Stimulated activated CD4-positive, alpha-beta T cell treated with anti-CD3 and anti-CD28 coated beads, Interleukin-4, amount 100 ng/mL, for 4 hours (primary cell): ENCODE data around the gene MRPL17.

Experiments used
- DNase-seq, 2 experiments: peaks; one replicate each; pipeline ENCODE4 v3.0.0-alpha.2; 2020

MRPL17 gene

GRCh38 chr11:6653656-6654055 is 29.5 kb downstream of the MRPL17 start:
- DNase-seq: no peak

GRCh38 chr11:6653097-6653496 is 30.0 kb downstream of the MRPL17 start:
- DNase-seq: no peak

- no peak for DNase-seq
Measured at GRCh38 chr11:6652182-6652581, 31.0 kb downstream of the MRPL17 start.

DNA sequence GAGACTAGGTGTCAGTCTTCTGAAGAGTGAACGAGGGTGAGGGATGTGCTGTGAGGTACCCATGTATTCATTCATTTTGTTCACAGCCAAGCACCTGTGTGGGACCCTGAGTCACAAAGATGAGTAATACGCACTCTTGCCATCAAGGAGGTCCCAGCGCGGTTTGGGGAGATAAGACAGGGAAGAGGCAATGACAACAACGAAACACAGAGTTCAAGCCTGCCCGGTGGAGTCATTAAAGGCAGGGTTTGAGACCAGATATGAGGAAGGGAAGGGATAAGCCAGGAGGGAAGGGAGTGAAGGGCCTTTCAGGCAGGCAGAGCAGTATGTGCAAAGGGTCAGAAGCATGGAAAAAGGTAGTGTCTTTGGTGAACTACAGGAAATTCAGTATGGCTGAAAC is 32.2 kb downstream of the MRPL17 start:
- peak; percentile 24 to 60 for DNase-seq

- no peak for DNase-seq
Measured at GRCh38 chr11:6650104-6650503, 33.0 kb downstream of the MRPL17 start.

DNA sequence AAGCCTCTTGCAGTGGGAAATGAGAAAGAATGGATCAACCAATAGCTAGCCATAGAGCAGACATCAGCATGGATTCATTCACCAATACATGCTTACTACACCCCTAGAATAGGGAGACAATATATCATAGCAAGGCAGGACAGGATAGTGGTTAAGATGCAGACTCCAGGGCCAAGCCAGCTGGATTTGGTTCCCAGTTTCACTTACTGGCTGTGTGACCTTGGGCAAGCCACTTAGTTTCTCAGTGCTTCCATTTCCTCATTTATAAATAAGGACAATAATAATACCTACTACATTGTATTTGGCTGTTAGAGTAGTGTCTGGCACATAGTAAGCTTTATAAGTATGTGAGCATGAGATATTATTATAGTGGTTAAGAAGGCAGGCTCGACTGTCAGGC is 34.6 kb downstream of the MRPL17 start:
- no peak for DNase-seq

DNA sequence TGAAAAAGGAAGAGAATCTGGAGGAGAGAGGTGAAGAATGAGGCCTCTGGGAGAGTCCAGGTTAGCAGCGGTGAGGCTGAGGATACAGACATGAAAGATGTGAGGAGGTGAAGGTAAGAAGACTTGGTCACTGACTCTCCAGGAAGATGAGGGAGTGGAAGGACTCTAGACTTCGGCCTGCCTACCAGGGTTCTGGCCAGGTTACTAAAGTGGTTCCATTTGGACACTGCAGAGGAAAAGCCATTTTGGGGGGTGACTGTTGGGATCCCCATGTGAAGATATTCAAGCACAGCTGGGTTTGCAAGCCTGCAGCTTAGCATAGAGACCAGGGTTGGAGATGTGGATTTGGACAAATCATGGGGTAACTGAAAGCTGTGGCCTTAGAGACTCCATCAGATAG is 35.3 kb downstream of the MRPL17 start:
- DNase-seq: no peak

DNA sequence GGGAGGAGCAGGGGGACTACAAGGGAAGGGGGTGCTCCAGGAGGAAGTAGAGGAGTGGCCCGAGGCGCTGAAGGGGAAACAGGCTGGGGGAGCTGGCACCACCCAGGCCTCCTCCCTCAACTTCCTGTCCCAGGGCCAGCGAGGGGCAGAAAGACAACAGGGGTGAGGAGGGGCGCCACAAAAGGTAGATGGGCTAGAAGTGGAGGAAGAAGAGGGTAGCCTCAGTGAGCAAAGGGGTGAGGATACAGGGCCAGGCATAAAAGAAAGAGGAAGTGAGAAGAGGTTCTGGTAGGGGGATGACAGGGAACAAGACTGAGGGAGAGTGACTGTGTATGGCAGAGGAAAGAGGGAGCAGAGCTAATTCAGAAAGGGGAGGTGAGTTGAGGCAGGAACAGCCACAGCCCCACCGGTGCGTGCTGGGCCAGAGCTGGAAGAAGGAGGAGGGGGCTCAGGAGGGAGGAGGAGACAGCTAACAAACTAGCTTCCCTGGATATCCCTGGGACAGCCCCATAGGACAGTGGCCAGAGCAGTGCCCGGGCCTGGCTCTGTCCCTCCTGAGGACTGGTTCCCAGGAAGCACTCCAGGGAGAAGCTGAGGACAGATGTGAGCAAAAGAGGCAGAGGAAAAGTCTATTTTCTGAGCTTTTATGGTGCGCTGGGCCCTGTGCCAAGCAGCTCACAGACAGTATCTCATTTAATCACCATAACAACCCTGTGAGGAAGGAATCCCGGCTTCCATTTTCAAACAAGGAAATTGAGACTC is 36.0 kb downstream of the MRPL17 start:
- DNase-seq: no peak

DNA sequence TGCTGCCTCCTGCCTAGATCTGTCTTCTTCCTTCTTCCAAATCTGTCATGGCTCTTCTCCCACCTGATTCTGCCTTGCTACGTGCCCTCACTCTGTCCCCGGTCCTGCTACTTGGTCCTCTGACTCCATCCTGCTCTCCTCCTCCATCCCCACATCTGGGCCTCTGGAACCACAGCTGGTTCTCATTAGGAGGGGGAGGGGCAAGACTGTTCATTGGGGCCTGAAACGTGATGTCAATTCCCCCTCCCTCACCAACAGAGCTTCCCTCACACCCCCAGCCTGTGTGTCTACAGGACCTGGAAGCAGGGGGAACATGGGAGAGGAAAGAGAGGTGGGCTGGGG is 36.6 kb downstream of the MRPL17 start:
- no peak for DNase-seq

DNA sequence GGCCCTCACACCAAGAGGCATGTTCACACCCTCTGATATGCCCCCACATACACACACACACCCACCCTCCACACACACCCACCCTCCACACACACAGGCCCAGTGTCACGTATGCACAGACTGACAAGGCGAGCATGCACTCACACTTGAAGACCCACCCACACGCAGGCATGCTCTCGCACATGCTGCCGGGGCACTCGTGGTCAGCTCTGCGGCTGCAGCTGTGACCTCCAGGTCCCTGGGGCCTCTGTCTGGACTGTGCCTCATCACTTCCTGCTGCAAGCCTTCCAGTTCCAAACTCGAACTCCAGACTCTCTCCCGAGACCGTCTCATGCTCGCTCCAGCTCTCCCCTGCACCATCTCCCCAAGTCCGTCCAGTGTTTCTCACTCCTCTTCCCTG is 37.1 kb downstream of the MRPL17 start:
- no peak for DNase-seq

DNA sequence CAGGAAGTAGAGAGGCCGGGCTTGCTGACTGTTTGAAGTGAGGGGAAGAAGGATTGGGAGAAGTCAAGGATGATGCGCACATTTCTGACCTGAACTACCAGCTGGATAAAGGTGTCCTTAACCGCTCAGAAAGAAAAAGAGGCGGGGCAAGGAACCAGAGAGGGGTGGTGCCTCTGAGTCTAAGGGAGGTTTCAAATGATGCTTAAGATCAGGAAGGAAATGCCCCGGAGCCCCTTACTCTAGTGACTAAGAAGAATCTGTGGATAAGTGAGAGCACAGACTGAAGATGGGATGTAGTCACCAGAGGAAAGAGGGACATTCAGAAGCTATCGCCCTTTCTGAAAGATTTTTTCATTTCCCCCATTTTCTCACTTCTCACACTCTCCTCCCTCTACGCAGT is 40.2 kb downstream of the MRPL17 start:
- no peak for DNase-seq

DNA sequence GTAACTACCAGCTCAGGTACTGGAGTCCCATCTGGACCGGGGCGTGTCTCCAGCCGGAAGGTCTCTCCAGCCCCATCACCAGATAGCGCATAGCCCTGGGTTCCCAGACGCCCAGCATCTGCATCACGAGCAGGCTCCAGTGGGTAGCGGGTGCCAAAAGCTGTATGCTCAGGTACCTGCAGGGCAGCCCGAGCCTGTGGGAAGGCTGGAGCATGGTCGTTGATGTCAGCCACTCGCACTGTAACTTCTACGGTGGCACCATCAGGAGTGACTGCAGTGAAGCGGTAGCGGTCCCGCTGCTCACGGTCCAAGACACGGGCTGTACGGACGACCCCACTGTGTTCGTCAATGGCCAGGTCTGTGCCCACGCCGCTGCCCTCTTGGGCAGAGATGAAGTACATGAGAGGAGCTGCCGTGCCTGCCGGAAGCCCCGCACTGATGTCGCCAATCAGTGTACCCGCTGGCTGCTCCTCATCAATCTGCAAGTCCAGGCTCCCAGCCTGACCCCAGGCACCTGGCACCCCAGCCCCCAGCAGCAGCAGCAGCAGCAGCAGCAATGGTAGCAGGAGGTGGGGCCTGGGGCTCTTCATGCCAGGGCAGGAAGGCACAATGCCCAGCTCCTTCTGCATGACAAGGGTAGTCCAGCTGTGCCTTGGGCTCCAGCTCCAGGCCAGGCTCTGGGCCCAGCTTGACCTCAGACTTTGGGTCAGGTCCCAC is 42.0 kb downstream of the MRPL17 start:
- no peak for DNase-seq

- DNase-seq: no peak
Measured at GRCh38 chr11:6640036-6640984, 42.8 kb downstream of the MRPL17 start.

- DNase-seq: no peak
Measured at GRCh38 chr11:6638429-6638828, 44.7 kb downstream of the MRPL17 start.

DNA sequence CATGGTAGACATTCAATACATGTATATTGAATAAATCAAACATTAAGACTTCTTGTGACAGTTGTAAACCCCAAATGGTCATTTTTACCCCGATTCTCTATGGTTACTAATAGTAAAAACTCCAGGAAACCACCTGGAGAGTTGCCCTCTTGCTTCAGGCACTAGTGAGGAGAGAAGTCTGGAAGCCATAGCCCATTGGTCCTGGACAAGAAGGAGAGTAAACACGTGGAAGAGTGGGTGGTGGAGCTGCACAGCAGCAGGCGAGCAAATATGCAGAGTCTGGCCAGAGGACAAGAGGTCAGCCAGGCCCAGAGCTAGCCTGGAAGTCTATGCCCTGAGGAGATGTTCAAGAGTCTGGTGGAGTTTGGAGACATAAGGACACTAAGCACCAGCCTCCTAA is 45.3 kb downstream of the MRPL17 start:
- no peak for DNase-seq

DNA sequence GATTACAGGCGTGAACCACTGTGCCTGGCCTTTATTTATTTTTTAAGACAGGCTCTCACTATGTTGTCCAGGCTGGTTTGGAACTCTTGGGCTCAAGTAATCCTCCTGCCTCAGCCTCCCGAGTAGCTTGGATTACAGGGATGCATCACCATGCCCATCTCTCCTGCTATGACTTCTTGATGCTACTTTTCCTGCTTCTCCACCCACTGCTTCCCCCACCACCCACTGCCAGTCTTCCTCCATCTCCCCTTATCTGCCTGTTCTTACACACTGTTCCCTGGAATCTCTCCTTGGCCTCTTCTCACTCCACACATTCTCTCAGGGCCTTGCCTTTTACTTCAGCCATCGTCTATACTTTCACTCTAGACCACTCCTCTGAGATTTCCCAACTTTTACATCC is 46.7 kb downstream of the MRPL17 start:
- no peak for DNase-seq

DNA sequence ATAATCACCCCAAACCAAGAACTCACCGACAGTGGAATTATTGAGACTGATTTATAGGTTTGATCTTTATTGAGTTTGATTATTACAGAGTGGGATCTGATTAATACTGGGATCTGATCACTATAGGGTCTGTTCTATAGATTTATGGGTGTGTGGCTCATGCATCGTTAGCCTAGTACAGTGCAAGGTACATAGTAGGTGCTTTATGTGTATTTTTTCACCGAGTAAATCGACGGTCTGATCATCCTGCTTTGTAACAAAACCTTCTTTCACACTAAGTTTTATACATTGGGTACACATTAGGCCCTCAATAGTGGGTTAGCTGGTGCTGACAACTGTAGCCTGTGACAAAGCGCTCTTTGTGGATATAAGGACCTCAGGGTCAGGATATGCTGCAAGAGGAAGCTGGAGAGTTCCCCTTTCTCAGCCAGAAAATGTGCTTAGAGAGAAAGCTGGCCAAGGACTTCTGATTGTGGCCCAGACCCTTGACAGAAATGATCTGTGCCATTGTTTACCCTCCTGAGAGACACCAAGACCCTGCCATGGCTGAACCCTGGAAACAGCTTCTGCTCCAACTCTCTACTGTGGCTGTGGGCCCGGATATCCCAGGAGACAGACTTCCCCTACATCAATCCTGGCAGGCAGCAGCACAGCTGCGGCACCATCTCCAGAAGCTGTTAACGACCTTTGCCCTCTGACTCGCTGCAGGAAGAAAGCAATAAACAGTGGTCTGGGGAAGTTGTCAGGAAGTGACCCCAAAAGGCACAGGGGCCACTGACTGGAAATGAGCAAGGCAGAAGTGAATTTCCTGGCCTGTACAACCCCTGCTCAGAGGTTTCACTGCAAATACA is 47.8 kb downstream of the MRPL17 start:
- DNase-seq: no peak

DNA sequence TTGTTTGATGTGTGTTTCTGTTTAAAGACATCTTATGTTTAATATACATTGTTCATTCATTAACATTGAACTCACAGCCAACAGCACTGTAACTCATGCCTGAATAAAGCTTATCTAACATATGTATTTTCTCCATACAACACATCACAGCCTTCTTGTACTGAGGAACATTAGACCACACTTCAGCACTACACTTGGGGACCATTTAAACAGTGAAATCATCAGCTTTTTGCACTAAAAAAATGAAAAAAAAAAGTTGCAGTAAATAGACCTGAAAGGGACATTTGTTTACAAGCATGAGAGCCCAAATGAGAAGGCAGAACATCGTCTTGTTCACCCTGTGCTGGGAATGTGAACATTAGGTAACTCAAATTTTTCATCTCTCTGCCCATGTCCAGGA is 48.6 kb downstream of the MRPL17 start:
- no peak for DNase-seq

GRCh38 chr11:6633422-6634408 is 49.4 kb downstream of the MRPL17 start:
- no peak for DNase-seq

- no peak for DNase-seq
Measured at GRCh38 chr11:6632116-6633073, 50.7 kb downstream of the MRPL17 start.
